Neural progenitor cell (in vitro differentiated cells): ENCODE results near the gene AMBRA1.

ENCODE experiments used
- CTCF ChIP-seq: fragments of 200-600 bp; sonication (generic); IDR thresholded peaks from 2 replicates; pipeline ENCODE4 v1.5.1; 2017; ENCODE audit warnings: antibody characterized with exemption, mild to moderate bottlenecking
- EZH2 ChIP-seq: fragments of 200-600 bp; sonication (generic); IDR thresholded peaks from 2 replicates; pipeline ENCODE4 v1.6.1; 2017; ENCODE audit warnings: antibody characterized with exemption, mild to moderate bottlenecking, moderate library complexity
- EZH2phosphoT487 ChIP-seq: fragments of 200-600 bp; sonication (generic); IDR thresholded peaks from 2 replicates; pipeline ENCODE4 v1.6.1; 2017; ENCODE audit warnings: antibody characterized with exemption

- no peak for TF ChIP-seq CTCF
- TF ChIP-seq EZH2: no peak
- no peak for TF ChIP-seq EZH2phosphoT487
These were observed 227.1 kb downstream of the AMBRA1 start for GRCh38 chr11:46366661-46367161.
